Vagina (tissue), 2 donors: Measurements from ENCODE around the gene OS9. TPM values are rescaled to one million over a fixed set of nuclear protein-coding genes. Genes with fewer than 3 reads are reported as not detected.
"Not testable (repeated sequence)": the region's sequence is repeated elsewhere in the genome, so short reads cannot be mapped to it uniquely, and the experiment has no call there.

Source experiments
- DNase-seq, 2 donors: peaks; one replicate each; pipeline ENCODE4 v3.0.0-alpha.2; 2017; ENCODE audit errors: extremely low spot score in 2 of 2
- H3K27ac ChIP-seq: fragments of 200-600 bp; sonication (generic); one replicate; pipeline ENCODE4 v1.5.1; 2019
- H3K27me3 ChIP-seq: fragments of 200-600 bp; sonication (generic); one replicate; pipeline ENCODE4 v1.5.1; 2019
- H3K36me3 ChIP-seq, 2 donors: fragments of 200-600 bp; sonication (generic); one replicate each; pipeline ENCODE4 v1.5.1; 2017 to 2019
- H3K4me1 ChIP-seq: fragments of 200-600 bp; sonication (generic); one replicate; pipeline ENCODE4 v1.5.1; 2019
- H3K4me3 ChIP-seq, 2 donors: fragments of 200-600 bp; sonication (generic); 1 replicate in 1 of 2; 2 replicates in 1 of 2; pipeline ENCODE4 v1.5.1; 2016 to 2019
- H3K9me3 ChIP-seq: fragments of 200-600 bp; sonication (generic); one replicate; pipeline ENCODE4 v1.5.1; 2019
- CTCF ChIP-seq, 3 experiments: fragments of 450-650 bp in 2 of 3; fragments of 200-600 bp in 1 of 3; sonication (generic) in 1 of 3; IDR thresholded peaks; one replicate each; pipeline ENCODE4 v1.5.1; 2017 to 2019; ENCODE audit warnings: antibody characterized with exemption in 3 of 3, mild to moderate bottlenecking in 2 of 3, moderate library complexity in 2 of 3
- POLR2A ChIP-seq, 2 donors: fragments of 450-650 bp; IDR thresholded peaks; one replicate each; pipeline ENCODE4 v1.6.1; 2017; ENCODE audit warnings: antibody characterized with exemption in 2 of 2, mild to moderate bottlenecking in 2 of 2, moderate library complexity in 2 of 2
- POLR2AphosphoS5 ChIP-seq, 2 donors: sonication (generic); formaldehyde crosslinking; IDR thresholded peaks; one replicate each; pipeline ENCODE4 v1.9.0; 2017; ENCODE audit warnings: antibody characterized with exemption in 2 of 2, mild to moderate bottlenecking in 2 of 2, low read depth in 1 of 2; ENCODE audit not compliant: insufficient read depth in 1 of 2
- intact Hi-C: fragments of 100-400 bp; cut with DNase I; formaldehyde crosslinking; loops from one replicate; pipeline ENCODE4 v1.15.1; 2023
- total RNA-seq: library from RNA; depleted of rRNA; stranded (reverse); fragments of >200 nt; gene quantifications from one replicate; pipeline ENCODE4 v1.2.3, GENCODE V29; 2016

Gene OS9
- total RNA-seq, 1 donor from 2014 or later, result 105 TPM

GRCh38 chr12:57713209-57713608, 19.3 kb downstream of the OS9 start:
- H3K36me3 ChIP-seq, result peaks cover 0 to 32% of the 10 kb centered on the region in 2 donors
- H3K9me3 ChIP-seq, result no peaks in the 10 kb centered on the region
- H3K4me3 ChIP-seq, result no peak overlapping the region
- H3K27me3 ChIP-seq, result no peaks in the 10 kb centered on the region
- intact Hi-C loops, result no loop called here
- peak in 1 of 2 donors; percentile 40 for DNase-seq
- TF ChIP-seq POLR2A (IDR thresholded peaks at IDR 0.05) (no peak), CTCF (IDR thresholded peaks at IDR 0.05) (no peak), POLR2AphosphoS5 (IDR thresholded peaks at IDR 0.05; ENCODE audit: insufficient read depth in 1 of 2, low read depth in 1 of 2) (no peak)
- H3K27ac ChIP-seq, result no peak overlapping the region
- H3K4me1 ChIP-seq, result no peaks in the 10 kb centered on the region

GRCh38 chr12:57715036-57715748, 21.3 kb downstream of the OS9 start:
- peaks cover 0 to 52% of the 10 kb centered on the region in 2 donors for H3K36me3 ChIP-seq
- H3K27ac ChIP-seq, H3K9me3 ChIP-seq, intact Hi-C loops, H3K4me1 ChIP-seq, H3K27me3 ChIP-seq, H3K4me3 ChIP-seq: not testable (repeated sequence)
- DNase-seq, result peak in 1 of 2 donors; percentile 6

DNA sequence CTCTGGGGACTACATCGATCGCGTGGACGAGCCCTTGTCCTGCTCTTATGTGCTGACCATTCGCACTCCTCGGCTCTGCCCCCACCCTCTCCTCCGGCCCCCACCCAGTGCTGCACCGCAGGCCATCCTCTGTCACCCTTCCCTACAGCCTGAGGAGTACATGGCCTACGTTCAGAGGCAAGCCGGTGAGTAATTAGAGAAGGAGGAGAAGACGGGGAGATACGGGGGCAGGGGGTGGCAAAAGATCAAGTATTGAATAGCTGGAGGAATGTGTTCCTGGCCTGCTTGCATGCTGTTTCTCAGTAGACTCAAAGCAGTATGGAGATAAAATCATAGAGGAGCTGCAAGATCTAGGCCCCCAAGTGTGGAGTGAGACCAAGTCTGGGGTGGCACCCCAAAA, 21.9 kb downstream of the OS9 start:
- no peaks in the 10 kb centered on the region for H3K9me3 ChIP-seq
- no peak for TF ChIP-seq POLR2AphosphoS5 (IDR thresholded peaks at IDR 0.05; ENCODE audit: insufficient read depth in 1 of 2, low read depth in 1 of 2)
- no peak for TF ChIP-seq CTCF (IDR thresholded peaks at IDR 0.05)
- no peak for TF ChIP-seq POLR2A (IDR thresholded peaks at IDR 0.05)
- peaks cover 0 to 58% of the 10 kb centered on the region in 2 donors for H3K36me3 ChIP-seq
- no peaks in the 10 kb centered on the region for H3K4me1 ChIP-seq
- peak in 1 of 2 donors; percentile 62 for DNase-seq
- no peaks in the 10 kb centered on the region for H3K27me3 ChIP-seq
- no peak overlapping the region for H3K4me3 ChIP-seq
- intact Hi-C loops, result no loop called here
- H3K27ac ChIP-seq, result no peak overlapping the region

DNA sequence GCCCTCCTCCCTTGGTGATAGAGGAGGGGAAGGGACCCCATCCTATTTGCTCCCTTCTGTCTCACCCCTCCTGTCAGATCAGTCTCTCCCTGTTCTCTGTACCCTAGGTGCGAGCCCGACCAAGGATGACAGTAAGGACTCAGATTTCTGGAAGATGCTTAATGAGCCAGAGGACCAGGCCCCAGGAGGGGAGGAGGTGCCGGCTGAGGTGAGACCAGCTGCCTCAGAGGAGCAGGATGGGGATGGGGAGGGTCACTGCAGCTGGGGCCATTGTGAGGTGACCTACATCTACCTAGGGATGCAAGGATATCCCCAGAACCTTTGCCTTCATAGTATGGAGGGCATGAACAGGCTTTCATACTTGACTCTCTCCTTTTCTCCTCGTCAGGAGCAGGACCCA, 22.4 kb downstream of the OS9 start:
- no peaks in the 10 kb centered on the region for H3K9me3 ChIP-seq
- H3K4me1 ChIP-seq, result no peaks in the 10 kb centered on the region
- H3K36me3 ChIP-seq, result peaks cover 0 to 63% of the 10 kb centered on the region in 2 donors
- peak in 1 of 2 donors; percentile 29 for DNase-seq
- H3K4me3 ChIP-seq, result no peak overlapping the region
- H3K27me3 ChIP-seq, result no peaks in the 10 kb centered on the region
- intact Hi-C loops, result no loop called here
- TF ChIP-seq POLR2AphosphoS5 (IDR thresholded peaks at IDR 0.05; ENCODE audit: insufficient read depth in 1 of 2, low read depth in 1 of 2), result no peak
- TF ChIP-seq POLR2A (IDR thresholded peaks at IDR 0.05), result no peak
- TF ChIP-seq CTCF (IDR thresholded peaks at IDR 0.05), result no peak
- no peak overlapping the region for H3K27ac ChIP-seq

DNA sequence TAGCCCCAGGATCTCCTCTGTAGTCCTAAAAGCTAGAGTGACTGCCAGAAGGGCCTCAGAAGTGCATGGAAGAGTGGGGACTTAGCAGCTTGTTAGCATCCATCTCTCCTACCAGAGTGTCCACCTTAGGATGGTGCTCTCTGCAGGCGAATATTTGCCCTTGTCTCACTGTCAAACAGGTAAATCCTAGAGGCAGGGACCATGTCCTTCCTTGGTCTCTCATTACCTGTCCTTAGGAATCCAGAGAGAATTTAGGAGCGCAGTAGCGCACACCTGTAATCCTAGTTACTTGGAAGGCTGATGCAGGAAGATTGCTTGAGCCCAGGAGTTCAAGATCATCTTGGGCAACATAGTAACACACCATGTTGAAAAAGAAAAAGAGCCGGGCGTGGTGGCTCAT, 23.2 kb downstream of the OS9 start:
- intact Hi-C loops, result no loop called here
- DNase-seq, result peak in 1 of 2 donors; percentile 44
- Histone ChIP-seq H3K27me3 (no peaks in the 10 kb centered on the region), H3K36me3 (peaks cover 0 to 66% of the 10 kb centered on the region in 2 donors), H3K9me3 (no peaks in the 10 kb centered on the region), H3K4me1 (no peaks in the 10 kb centered on the region), H3K27ac (no peak overlapping the region), H3K4me3 (no peak overlapping the region)
- no peak for TF ChIP-seq POLR2A (IDR thresholded peaks at IDR 0.05)
- no peak for TF ChIP-seq CTCF (IDR thresholded peaks at IDR 0.05)
- no peak for TF ChIP-seq POLR2AphosphoS5 (IDR thresholded peaks at IDR 0.05; ENCODE audit: insufficient read depth in 1 of 2, low read depth in 1 of 2)
